SU-DHL-6 (cell line): Measurements from ENCODE around the gene CADM1.

Source experiments
- EZH2phosphoT487 ChIP-seq: fragments of 200-600 bp; sonication (generic), shearing (Covaris generic); conservative IDR thresholded peaks from 2 replicates; pipeline ENCODE4 v1.6.1; 2018; ENCODE audit warnings: mild to moderate bottlenecking, antibody characterized with exemption, low read length, moderate library complexity, mixed read lengths
- TF ChIP-seq, protein P1 (sequence below): fragments of 200-600 bp; sonication (generic); IDR thresholded peaks from one replicate; pipeline ENCODE4 v1.5.1; 2017; ENCODE audit warnings: antibody characterized with exemption, mild to moderate bottlenecking, low read length, moderate library complexity; ENCODE audit not compliant: insufficient read depth, poor library complexity, severe bottlenecking

DNA sequence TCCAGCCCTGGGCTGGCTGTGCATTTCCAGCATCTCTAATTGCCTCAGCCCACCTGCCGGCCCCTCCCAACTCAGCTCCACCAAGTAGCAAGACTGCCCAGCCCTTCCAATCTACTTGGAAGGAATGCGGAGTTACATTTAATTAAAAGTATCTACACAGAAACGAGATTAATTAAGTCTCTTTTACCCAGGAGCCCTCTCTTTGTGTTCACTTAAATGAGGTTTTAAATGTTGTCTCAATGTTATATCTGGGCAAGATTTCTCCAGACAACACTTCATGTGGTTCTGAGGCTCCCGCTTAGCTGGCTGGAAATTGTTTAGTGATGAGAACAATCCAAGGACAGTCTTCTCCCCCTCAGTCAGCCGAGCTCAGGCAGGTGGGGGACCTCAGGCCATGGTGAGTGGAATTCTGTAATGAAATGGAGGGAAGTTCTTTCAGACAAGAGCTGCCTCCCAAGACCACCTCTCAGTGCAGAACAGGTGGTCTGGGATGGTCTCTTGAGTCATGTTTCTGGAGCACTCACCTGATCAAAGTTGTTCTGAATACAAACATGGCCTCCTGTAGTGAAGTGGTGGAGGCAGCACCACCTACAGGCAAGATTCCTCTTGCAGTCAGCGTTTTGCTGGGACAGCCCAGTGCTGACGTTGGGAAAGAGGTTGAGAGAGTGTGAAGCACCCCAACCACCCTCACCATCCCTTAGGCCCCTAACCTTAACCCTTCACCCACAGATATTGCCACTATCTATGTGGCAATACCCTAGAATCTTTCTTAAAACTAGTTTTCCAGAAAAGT lies 371.6 kb downstream of the CADM1 start:
- TF ChIP-seq, protein P1, sequence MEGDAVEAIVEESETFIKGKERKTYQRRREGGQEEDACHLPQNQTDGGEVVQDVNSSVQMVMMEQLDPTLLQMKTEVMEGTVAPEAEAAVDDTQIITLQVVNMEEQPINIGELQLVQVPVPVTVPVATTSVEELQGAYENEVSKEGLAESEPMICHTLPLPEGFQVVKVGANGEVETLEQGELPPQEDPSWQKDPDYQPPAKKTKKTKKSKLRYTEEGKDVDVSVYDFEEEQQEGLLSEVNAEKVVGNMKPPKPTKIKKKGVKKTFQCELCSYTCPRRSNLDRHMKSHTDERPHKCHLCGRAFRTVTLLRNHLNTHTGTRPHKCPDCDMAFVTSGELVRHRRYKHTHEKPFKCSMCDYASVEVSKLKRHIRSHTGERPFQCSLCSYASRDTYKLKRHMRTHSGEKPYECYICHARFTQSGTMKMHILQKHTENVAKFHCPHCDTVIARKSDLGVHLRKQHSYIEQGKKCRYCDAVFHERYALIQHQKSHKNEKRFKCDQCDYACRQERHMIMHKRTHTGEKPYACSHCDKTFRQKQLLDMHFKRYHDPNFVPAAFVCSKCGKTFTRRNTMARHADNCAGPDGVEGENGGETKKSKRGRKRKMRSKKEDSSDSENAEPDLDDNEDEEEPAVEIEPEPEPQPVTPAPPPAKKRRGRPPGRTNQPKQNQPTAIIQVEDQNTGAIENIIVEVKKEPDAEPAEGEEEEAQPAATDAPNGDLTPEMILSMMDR = peak; percentile 21
- TF ChIP-seq EZH2phosphoT487 = no peak
